Small intestine (tissue), 7 donors: ENCODE results near the gene MPP1. TPM values are rescaled to one million over a fixed set of nuclear protein-coding genes. Genes with fewer than 3 reads are reported as not detected.

Experiments
- DNase-seq, 2 donors: peaks; one replicate each; pipeline versions ENCODE4 v3.0.0 to v3.0.0-alpha.2; 2013
- FAIRE-seq: peaks from 2 replicates; lab custom pipeline; 2012; peaks lifted over from hg19 to GRCh38; lab: Jason Lieb, UNC
- H3K27ac ChIP-seq, 3 donors: one replicate each; pipeline ENCODE4 v1.5.1; 2013; ENCODE audit warnings: low read length in 2 of 3, mild to moderate bottlenecking in 2 of 3, control low read depth in 1 of 3, inconsistent platforms in 1 of 3, low read depth in 1 of 3, moderate library complexity in 1 of 3
- H3K27me3 ChIP-seq, 3 donors: one replicate each; pipeline ENCODE4 v1.6.1; 2013; ENCODE audit warnings: low read length in 3 of 3, inconsistent platforms in 1 of 3; ENCODE audit not compliant: control insufficient read depth in 3 of 3, insufficient read depth in 3 of 3
- H3K36me3 ChIP-seq, 3 donors: one replicate each; pipeline ENCODE4 v1.6.1; 2013; ENCODE audit warnings: low read length in 3 of 3, inconsistent platforms in 1 of 3, low read depth in 1 of 3, mild to moderate bottlenecking in 1 of 3, moderate library complexity in 1 of 3; ENCODE audit not compliant: control insufficient read depth in 3 of 3, insufficient read depth in 2 of 3
- H3K4me1 ChIP-seq, 3 donors: one replicate each; pipeline ENCODE4 v1.6.1; 2013; ENCODE audit warnings: low read length in 2 of 3, inconsistent platforms in 1 of 3, low read depth in 1 of 3, mild to moderate bottlenecking in 1 of 3, moderate library complexity in 1 of 3; ENCODE audit not compliant: control insufficient read depth in 3 of 3, insufficient read depth in 2 of 3
- H3K4me3 ChIP-seq, 3 donors: one replicate each; pipeline ENCODE4 v1.5.1; 2013; ENCODE audit warnings: low read length in 3 of 3, control low read depth in 1 of 3, inconsistent platforms in 1 of 3, low read depth in 1 of 3, mild to moderate bottlenecking in 1 of 3, moderate library complexity in 1 of 3
- H3K9me3 ChIP-seq, 2 donors: one replicate each; pipeline ENCODE4 v1.6.1; 2013; ENCODE audit warnings: low read depth in 1 of 2, low read length in 1 of 2; ENCODE audit not compliant: control insufficient read depth in 2 of 2, insufficient read depth in 1 of 2
- WGBS, 3 donors: extraction: QIAGEN DNeasy Blood & Tissue Kit; methylation state at CpG; one replicate each; pipeline ENCODE4 v1.1.7; 2013; 5-methylcytosine and 5-hydroxymethylcytosine counted together
- polyA plus RNA-seq, 4 donors: library from polyadenylated mRNA; stranded (reverse) in 3 of 4; unstranded in 1 of 4; fragments of 200-250 nt in 3 of 4; fragments of 120-200 nt in 1 of 4; gene quantifications; one replicate each; pipeline versions ENCODE4 v1.2.1 to v1.2.3, GENCODE V29; 2013
- donor health status: healthy with polysubstance abuse.
- donor health status: control.
- donor health status: control.
- donor health status: Bipolar disorder and iron deficiency.
- donor health status: healthy.

Gene MPP1
- polyA plus RNA-seq, 4 donors, result 35.9 to 199 (median 87.7) TPM

DNA sequence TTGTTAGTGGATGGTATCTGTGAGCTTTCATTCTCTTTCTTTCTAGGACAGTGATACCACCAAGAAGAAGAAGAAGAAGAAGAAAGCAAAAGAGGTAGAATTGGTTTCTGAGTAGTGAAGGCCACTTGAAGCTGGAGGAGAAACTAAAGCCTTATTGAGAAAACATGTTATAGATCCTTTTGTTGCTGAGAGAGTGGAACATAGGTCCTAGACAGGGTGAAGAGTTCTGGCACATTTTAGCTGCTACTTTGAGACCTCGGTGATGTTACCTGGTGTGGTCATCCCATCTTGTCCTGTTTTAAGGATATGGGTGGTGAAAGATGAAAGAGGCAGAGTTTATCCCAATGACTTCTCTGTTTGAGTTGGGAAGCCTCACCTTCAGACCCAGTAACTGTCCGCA is 28.5 kb downstream of the MPP1 start:
- no peak for FAIRE-seq
- peaks cover 5 to 42% (median 13%) of the 10 kb centered on the region in 3 donors for H3K36me3 ChIP-seq
- WGBS, 3 donors, result 86 to 93% (median 87%) methylated on average over 2 of the region's 2 CpGs

DNA sequence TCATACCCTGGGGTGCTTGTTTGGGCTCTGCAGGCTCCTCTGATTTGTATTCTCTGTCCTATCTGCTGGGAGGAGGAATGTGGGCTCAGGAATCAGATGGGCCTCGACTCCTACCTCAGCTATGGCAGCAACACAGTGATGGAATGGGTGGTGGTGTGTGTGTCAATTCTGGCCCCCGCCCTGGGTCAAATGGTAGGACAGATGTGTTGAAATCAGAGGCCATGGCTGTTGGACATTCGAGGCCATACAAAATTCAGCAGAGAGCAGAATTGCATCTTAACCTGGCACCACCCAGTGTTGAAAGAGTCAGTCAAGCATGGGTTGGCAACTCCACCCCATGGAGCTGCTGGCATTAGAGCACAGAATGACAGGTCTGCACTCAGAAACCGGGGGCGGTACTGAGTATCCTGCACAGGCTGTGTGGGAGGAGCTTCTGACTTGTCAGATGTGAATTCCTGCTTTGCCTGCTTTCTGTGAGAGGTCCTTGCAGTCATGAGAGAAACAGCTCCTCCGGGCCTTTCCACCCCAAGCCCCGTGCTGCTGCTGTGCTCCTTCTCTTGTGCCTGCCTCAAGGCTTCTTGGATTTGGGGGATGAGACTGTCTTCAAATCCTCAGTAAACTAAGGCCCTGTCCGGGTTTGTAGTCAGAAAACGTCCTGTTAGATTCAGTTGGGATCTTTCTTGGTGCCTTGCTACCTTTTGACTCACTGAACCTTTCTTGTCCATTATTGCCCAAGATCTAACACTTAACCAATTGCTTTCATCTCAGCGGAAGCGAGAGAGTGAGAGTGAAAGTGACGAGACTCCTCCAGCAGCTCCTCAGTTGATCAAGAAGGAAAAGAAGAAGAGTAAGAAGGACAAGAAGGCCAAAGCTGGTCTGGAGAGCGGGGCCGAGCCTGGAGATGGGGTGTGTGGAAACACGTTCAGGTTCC is 29.6 kb downstream of the MPP1 start:
- Histone ChIP-seq H3K4me3 (no peak overlapping the region), H3K9me3 (peaks cover 0 to 1% of the 10 kb centered on the region in 2 donors), H3K36me3 (peaks cover 5 to 36% (median 13%) of the 10 kb centered on the region in 3 donors), H3K4me1 (no peaks in the 10 kb centered on the region), H3K27ac (no peak overlapping the region), H3K27me3 (no peaks in the 10 kb centered on the region)
- WGBS, 3 donors, result 74 to 84% (median 81%) methylated on average over 15 of the region's 15 CpGs
- FAIRE-seq (no peak), DNase-seq (peak in 1 of 2 donors; percentile 6)

More for the DNA sequence above, 28.5 kb downstream of the MPP1 start:
- no peak overlapping the region for H3K4me3 ChIP-seq
- no peak for DNase-seq
- peaks cover 0 to 1% of the 10 kb centered on the region in 2 donors for H3K9me3 ChIP-seq
- H3K4me1 ChIP-seq, result no peaks in the 10 kb centered on the region
- no peaks in the 10 kb centered on the region for H3K27me3 ChIP-seq
- no peak overlapping the region for H3K27ac ChIP-seq

DNA sequence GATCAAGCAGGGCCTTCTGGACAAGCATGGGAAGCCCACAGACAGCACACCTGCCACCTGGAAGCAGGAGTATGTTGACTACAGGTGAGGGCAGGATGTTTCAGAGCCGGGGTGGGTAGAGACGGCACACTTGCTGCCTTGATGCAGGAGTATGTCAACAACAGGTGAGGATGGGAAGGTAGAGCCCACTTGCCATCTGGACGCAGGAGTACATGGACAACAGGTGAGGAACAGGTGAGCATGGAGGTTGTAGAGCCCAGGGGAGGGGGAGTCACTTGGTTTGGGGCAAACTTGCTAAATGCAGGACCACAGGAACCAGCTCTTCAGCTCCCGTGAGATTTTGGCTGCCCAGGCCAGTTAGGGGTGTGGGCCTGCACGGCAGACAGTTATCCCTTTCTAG is 30.7 kb downstream of the MPP1 start:
- peaks cover 5 to 40% (median 13%) of the 10 kb centered on the region in 3 donors for H3K36me3 ChIP-seq
- DNase-seq, result no peak
- H3K4me1 ChIP-seq, result no peaks in the 10 kb centered on the region
- WGBS, 3 donors, result 73 to 85% (median 80%) methylated on average over 3 to 5 of the region's 5 CpGs
- no peak overlapping the region for H3K27ac ChIP-seq
- H3K9me3 ChIP-seq, result peaks cover 0 to 1% of the 10 kb centered on the region in 2 donors
- no peak overlapping the region for H3K4me3 ChIP-seq
- no peaks in the 10 kb centered on the region for H3K27me3 ChIP-seq
- no peak for FAIRE-seq

DNA sequence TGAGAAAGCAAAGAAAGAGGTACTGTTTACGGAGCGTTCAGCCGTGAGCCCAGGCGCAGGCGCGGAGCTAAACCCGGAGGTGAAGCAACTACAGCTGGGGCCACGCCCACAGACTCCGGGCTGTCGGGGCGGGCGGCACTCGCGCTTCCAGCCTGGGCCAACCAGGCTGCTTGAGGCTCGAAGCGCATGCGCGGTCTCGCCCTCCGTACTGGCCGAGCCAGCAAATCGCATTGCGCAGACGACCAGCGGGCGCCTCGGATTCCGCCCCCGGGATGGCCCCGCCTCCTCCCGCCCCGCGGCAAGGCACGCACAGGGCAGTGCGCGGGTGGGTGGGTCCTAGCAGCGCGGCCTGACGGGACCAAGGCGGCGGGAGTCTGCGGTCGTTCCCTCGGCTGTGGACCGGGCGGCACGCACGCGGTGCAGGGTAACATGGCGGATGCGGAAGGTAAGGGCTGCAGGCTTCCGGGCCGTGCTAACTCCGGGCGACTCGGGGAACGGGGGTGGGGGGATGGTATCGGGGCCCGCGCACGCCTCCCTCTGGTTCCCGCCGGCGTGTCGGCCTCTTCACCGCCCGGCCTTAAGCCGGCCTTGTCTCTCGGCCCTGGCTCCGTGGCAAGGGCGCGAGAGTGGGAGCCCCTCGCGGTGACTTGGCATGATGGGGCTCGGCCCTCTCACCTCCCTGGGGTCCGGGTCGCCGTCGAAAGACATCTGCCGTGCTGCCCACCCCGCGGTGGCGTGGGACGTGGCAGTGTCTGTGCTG is 42.6 kb downstream of the MPP1 start, which contains the start of gene DKC1:
Gene DKC1 (plus strand): TSS at position 328 of the 760 bp plus-strand sequence. CDS start 102 bp downstream, at position 430.
- Histone ChIP-seq H3K36me3 (peaks cover 0 to 9% (median 0%) of the 10 kb centered on the region in 3 donors), H3K9me3 (no peaks in the 10 kb centered on the region), H3K4me1 (no peaks in the 10 kb centered on the region), H3K4me3 (peak within 1 kb of the TSS; percentile 52 to 74 (median 57)), H3K27ac (peak within 1 kb of the TSS; percentile 70 to 90 (median 88)), H3K27me3 (no peaks in the 10 kb centered on the region)
- 0 to 44% (median 9%) methylated on average over 42 to 84 of the region's 84 CpGs for WGBS, 3 donors
- DNase-seq, result peak; percentile 94 to 97
- no peak for FAIRE-seq

DNA sequence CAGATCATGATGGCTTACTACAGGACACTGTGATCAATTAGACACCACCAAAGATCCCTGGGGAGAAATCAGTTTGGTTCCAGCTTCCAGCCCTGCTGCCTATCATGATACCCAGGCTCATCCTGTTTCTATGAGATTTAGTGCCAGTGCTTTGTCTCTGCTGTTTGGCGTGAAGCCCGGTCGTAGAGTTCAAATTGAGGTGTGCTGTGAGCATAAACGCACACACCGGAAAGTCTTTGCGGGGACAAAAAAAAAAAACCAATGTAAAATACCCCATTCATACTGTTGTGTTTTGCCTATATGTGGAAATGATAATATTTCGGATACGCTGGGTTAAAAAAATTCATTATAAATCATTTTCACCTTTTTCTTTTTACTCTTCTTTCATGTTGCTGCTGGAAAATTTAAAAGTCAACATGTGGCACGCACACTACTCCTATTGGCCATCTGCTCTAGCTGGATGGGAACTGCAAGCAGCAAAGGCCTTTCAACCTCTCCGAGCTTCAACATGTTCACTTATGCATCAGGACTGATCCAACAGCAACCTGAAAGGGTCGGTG is 43.2 kb downstream of the MPP1 start:
- H3K9me3 ChIP-seq, result no peaks in the 10 kb centered on the region
- peaks cover 0 to 8% (median 0%) of the 10 kb centered on the region in 3 donors for H3K36me3 ChIP-seq
- 6 to 38% (median 12%) methylated on average over 11 of the region's 11 CpGs for WGBS, 3 donors
- peak overlapping the region; percentile 70 to 90 (median 88) for H3K27ac ChIP-seq
- H3K4me1 ChIP-seq, result no peaks in the 10 kb centered on the region
- peak overlapping the region in 2 of 3 donors; percentile 43 to 62 for H3K4me3 ChIP-seq
- no peaks in the 10 kb centered on the region for H3K27me3 ChIP-seq
- FAIRE-seq (no peak), DNase-seq (peak in 1 of 2 donors; percentile 34)

DNA sequence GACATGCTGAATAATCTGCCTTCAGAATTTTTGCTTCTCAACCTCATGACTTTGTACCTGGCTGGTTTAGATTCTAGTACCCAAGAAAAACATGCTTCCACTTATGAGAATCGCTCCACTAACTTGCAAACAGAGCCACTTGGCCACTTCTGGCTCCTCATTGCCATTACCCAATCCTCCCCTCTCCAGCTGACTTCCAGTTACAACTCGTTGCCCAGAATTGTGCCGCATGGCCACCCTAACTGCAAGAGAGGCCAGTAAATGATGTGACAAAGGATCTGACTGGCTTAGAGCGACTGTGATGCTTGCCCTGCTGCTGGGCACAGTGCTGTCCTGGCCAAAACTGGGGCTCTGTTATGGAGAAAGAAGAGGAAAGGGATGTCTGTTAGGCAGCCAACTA is 46.6 kb downstream of the MPP1 start:
- Histone ChIP-seq H3K27ac (no peak overlapping the region), H3K4me1 (no peaks in the 10 kb centered on the region), H3K9me3 (no peaks in the 10 kb centered on the region), H3K4me3 (no peak overlapping the region), H3K36me3 (no peaks in the 10 kb centered on the region), H3K27me3 (no peaks in the 10 kb centered on the region)
- FAIRE-seq (no peak), DNase-seq (no peak)
- 72 to 91% (median 88%) methylated on average over 4 of the region's 4 CpGs for WGBS, 3 donors

DNA sequence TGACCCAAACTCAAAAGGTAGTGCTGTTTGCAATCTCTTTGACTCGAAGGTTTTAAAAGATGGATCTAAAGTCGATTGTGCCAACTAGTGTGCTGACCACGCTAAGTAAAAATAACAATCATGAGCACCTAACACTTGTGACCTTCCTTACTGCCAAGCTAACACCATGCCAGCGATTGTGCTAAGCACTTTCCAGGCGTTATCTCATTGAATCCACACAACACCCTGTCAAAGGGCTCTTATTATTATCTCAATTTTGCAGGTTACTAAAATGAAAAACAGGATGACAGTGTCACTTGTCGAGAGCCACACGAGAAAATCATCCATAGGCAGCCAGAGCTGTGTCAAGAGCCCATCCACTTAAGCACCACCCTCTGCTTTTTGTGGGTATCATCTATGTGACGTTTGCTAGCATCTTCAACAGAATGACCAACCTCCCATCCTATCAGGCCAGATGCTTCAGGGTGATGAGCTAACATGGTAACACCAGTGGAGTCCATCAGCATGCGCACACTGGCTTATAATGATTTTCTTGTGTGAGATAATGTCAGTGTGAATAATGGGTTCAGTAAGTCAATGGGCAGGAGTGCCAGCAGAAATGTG is 53.5 kb downstream of the MPP1 start:
- no peak overlapping the region for H3K27ac ChIP-seq

More for the DNA sequence above, 53.5 kb downstream of the MPP1 start:
- DNase-seq (no peak), FAIRE-seq (no peak)
- Histone ChIP-seq H3K27me3 (peaks cover 0 to 35% (median 0%) of the 10 kb centered on the region in 3 donors), H3K36me3 (no peaks in the 10 kb centered on the region), H3K4me3 (no peak overlapping the region), H3K4me1 (no peaks in the 10 kb centered on the region), H3K9me3 (no peaks in the 10 kb centered on the region)
- WGBS, 3 donors, result 34 to 56% (median 55%) methylated on average over 9 of the region's 9 CpGs
